ENCODE results near the gene EZR. TPM values are rescaled to one million over a fixed set of nuclear protein-coding genes. Genes with fewer than 3 reads are reported as not detected.

Gene EZR
- total and polyA plus RNA-seq, 9 of the 15 experiments (the other 6 are each of a cell fraction or from before 2014, with no cell fraction given) = 36.5 to 162 (median 104) TPM

DNA sequence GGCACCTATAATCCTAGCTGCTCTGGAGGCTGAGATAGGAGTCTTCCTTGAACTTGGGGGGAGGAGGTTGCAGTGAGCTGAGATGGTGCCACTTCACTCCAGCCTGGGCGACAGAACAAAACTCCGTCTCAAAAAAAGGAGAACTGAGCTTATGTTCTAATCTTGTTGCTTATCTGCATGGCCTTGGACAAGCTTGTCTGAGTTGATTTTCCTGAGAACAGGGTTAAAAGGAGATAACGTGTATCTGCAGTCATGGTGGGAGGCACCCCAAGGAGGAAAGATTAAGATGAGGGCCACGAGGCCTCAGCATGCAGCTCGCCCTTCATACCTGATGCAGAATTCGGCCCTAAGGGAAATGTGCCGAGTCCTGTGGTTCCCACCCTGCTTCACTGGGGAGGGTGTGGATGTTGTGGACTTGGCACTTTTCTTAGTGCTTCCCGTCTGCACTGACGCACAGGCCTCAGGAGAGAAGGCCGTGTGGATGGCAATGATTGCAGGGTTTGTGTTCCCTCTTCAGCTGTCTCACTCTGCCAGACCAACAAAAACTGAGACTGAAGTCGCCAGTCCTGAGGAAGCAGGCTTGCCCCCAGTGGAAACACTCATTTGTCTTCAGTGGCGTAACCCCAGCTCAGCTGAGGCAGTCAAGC, 56.3 kb downstream of the EZR start (continued):
- TF ChIP-seq, protein P1, sequence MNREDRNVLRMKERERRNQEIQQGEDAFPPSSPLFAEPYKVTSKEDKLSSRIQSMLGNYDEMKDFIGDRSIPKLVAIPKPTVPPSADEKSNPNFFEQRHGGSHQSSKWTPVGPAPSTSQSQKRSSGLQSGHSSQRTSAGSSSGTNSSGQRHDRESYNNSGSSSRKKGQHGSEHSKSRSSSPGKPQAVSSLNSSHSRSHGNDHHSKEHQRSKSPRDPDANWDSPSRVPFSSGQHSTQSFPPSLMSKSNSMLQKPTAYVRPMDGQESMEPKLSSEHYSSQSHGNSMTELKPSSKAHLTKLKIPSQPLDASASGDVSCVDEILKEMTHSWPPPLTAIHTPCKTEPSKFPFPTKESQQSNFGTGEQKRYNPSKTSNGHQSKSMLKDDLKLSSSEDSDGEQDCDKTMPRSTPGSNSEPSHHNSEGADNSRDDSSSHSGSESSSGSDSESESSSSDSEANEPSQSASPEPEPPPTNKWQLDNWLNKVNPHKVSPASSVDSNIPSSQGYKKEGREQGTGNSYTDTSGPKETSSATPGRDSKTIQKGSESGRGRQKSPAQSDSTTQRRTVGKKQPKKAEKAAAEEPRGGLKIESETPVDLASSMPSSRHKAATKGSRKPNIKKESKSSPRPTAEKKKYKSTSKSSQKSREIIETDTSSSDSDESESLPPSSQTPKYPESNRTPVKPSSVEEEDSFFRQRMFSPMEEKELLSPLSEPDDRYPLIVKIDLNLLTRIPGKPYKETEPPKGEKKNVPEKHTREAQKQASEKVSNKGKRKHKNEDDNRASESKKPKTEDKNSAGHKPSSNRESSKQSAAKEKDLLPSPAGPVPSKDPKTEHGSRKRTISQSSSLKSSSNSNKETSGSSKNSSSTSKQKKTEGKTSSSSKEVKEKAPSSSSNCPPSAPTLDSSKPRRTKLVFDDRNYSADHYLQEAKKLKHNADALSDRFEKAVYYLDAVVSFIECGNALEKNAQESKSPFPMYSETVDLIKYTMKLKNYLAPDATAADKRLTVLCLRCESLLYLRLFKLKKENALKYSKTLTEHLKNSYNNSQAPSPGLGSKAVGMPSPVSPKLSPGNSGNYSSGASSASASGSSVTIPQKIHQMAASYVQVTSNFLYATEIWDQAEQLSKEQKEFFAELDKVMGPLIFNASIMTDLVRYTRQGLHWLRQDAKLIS (CRISPR knock-in tag; IDR thresholded peaks at IDR 0.05) = no peak
- TF ChIP-seq CBX8 (IDR thresholded peaks at IDR 0.05; ENCODE audit: borderline replicate concordance, extremely low read depth, low read depth, low read length, poor library complexity, severe bottlenecking) = no peak
- TF ChIP-seq RBM39 (optimal IDR thresholded peaks at IDR 0.05; ENCODE audit: low read depth, low read length) = no peak
- TF ChIP-seq BACH1 (tag; IDR thresholded peaks at IDR 0.05) = no peak
- no peak for TF ChIP-seq PTTG1 (tag; IDR thresholded peaks at IDR 0.05; ENCODE audit: low read depth)
- no peak for TF ChIP-seq HNRNPUL1 (IDR thresholded peaks at IDR 0.05; ENCODE audit: low read length)
- TF ChIP-seq ZC3H8 (IDR thresholded peaks at IDR 0.05) = no peak
- TF ChIP-seq PCBP1 (IDR thresholded peaks at IDR 0.05; ENCODE audit: low read depth, low read length, poor library complexity, severe bottlenecking) = no peak
